Non-pigmented ciliary epithelial cell (primary cell): ENCODE results near the gene SDHAF3.
"Not testable (repeated sequence)": the region's sequence is repeated elsewhere in the genome, so short reads cannot be mapped to it uniquely, and the experiment has no call there.

Experiments
- DNase-seq: peaks from one replicate; pipeline ENCODE4 v3.0.0-alpha.2; 2010; ENCODE audit warnings: low read depth

Gene SDHAF3

GRCh38 chr7:97123115-97123514 is 5.6 kb downstream of the SDHAF3 start:
- DNase-seq, result not testable (repeated sequence)

GRCh38 chr7:97126483-97127171 is 9.1 kb downstream of the SDHAF3 start:
- no peak for DNase-seq

- DNase-seq, result no peak
Measured at GRCh38 chr7:97128736-97129135, 11.2 kb downstream of the SDHAF3 start.

GRCh38 chr7:97130417-97131139 is 13.1 kb downstream of the SDHAF3 start:
- no peak for DNase-seq

GRCh38 chr7:97133159-97133558 is 15.7 kb downstream of the SDHAF3 start:
- DNase-seq, result no peak

GRCh38 chr7:97138830-97139229 is 21.3 kb downstream of the SDHAF3 start:
- no peak for DNase-seq

GRCh38 chr7:97145068-97145467 is 27.6 kb downstream of the SDHAF3 start:
- no peak for DNase-seq

- no peak for DNase-seq
Measured at GRCh38 chr7:97149843-97150242, 32.3 kb downstream of the SDHAF3 start.

- DNase-seq, result no peak
Measured at GRCh38 chr7:97155897-97156418, 38.5 kb downstream of the SDHAF3 start.

GRCh38 chr7:97159984-97160383 is 42.5 kb downstream of the SDHAF3 start:
- DNase-seq, result not testable (repeated sequence)

- not testable (repeated sequence) for DNase-seq
Measured at GRCh38 chr7:97161609-97162008, 44.1 kb downstream of the SDHAF3 start.

- no peak for DNase-seq
Measured at GRCh38 chr7:97166308-97166707, 48.8 kb downstream of the SDHAF3 start.

- no peak for DNase-seq
Measured at GRCh38 chr7:97167176-97167575, 49.7 kb downstream of the SDHAF3 start.

- no peak for DNase-seq
Measured at GRCh38 chr7:97167749-97168148, 50.3 kb downstream of the SDHAF3 start.

- DNase-seq, result no peak
Measured at GRCh38 chr7:97174303-97174702, 56.8 kb downstream of the SDHAF3 start.

GRCh38 chr7:97179454-97180104 is 62.1 kb downstream of the SDHAF3 start:
- peak; percentile 19 for DNase-seq

GRCh38 chr7:97187067-97187466 is 69.6 kb downstream of the SDHAF3 start:
- peak; percentile 10 for DNase-seq

GRCh38 chr7:97196174-97196573 is 78.7 kb downstream of the SDHAF3 start:
- not testable (repeated sequence) for DNase-seq

GRCh38 chr7:97198596-97198995 is 81.1 kb downstream of the SDHAF3 start:
- no peak for DNase-seq

- no peak for DNase-seq
Measured at GRCh38 chr7:97200018-97200417, 82.5 kb downstream of the SDHAF3 start.

- DNase-seq, result no peak
Measured at GRCh38 chr7:97203957-97204356, 86.5 kb downstream of the SDHAF3 start.

GRCh38 chr7:97204821-97205220 is 87.3 kb downstream of the SDHAF3 start:
- DNase-seq, result no peak

- no peak for DNase-seq
Measured at GRCh38 chr7:97215556-97215955, 98.1 kb downstream of the SDHAF3 start.
